B cell (primary cell): Measurements from ENCODE around the gene USP20. TPM values are rescaled to one million over a fixed set of nuclear protein-coding genes. Genes with fewer than 3 reads are reported as not detected.

Experiments
- ATAC-seq: fragments of 200-7000 bp; cut with Tn5 transposase; one replicate; pipeline ENCODE4 v1.10.0; 2021; ENCODE audit warnings: low read depth, mild to moderate bottlenecking, moderate number of reproducible peaks, moderate library complexity
- CTCF ChIA-PET: fragments of 350-600 bp; sonication (Branson Sonifier 250); formaldehyde crosslinking; loops from one replicate; lab custom pipeline; 2021; ENCODE audit warnings: antibody characterized with exemption, inconsistent platforms; lab: Charles Lee
- POLR2A ChIA-PET: fragments of 350-600 bp; sonication (Branson Sonifier 250); formaldehyde crosslinking; loops from one replicate; lab custom pipeline; 2021; ENCODE audit warnings: antibody characterized with exemption; lab: Charles Lee
- DNase-seq: peaks from one replicate; pipeline ENCODE4 v3.0.0; 2013
- H2AFZ ChIP-seq: 2 replicates; pipeline ENCODE4 v1.6.1; 2012; ENCODE audit warnings: mild to moderate bottlenecking, low read depth, low read length; ENCODE audit not compliant: insufficient read depth, poor library complexity, severe bottlenecking
- H3K27ac ChIP-seq, 2 donors: 1 replicate in 1 of 2; 2 replicates in 1 of 2; pipeline ENCODE4 v1.5.1; 2012 to 2013; ENCODE audit warnings: low read length in 2 of 2, mild to moderate bottlenecking in 2 of 2, moderate library complexity in 1 of 2
- H3K27me3 ChIP-seq, 4 experiments: fragments of 200-600 bp in 1 of 4; sonication (generic) in 1 of 4; replicated peaks in 1 of 4; 1 replicate in 2 of 4; 2 replicates in 2 of 4; pipeline versions ENCODE4 v1.6.1 to v1.7.0; 2013 to 2016; ENCODE audit warnings: low read length in 3 of 4, mild to moderate bottlenecking in 2 of 4, mixed read lengths in 1 of 4, moderate library complexity in 1 of 4; ENCODE audit not compliant: insufficient read depth in 4 of 4, control insufficient read depth in 3 of 4; ENCODE audit errors: control extremely low read depth in 1 of 4
- H3K36me3 ChIP-seq, 2 experiments: replicated peaks in 1 of 2; 1 replicate in 1 of 2; 2 replicates in 1 of 2; pipeline versions ENCODE4 v1.6.1 to v1.7.1; 2013; ENCODE audit warnings: low read length in 1 of 2; ENCODE audit not compliant: insufficient read depth in 2 of 2, control insufficient read depth in 1 of 2; ENCODE audit errors: control extremely low read depth in 1 of 2, extremely low read depth in 1 of 2
- H3K4me1 ChIP-seq, 2 donors: fragments of 200-600 bp in 1 of 2; sonication (generic) in 1 of 2; 1 replicate in 1 of 2; 2 replicates in 1 of 2; pipeline versions ENCODE4 v1.5.1 to v1.6.1; 2013 to 2017; ENCODE audit warnings: low read length in 2 of 2; ENCODE audit not compliant: control insufficient read depth in 2 of 2, insufficient read depth in 2 of 2
- H3K4me2 ChIP-seq: replicated peaks from 2 replicates; pipeline ENCODE3; 2012; ENCODE audit warnings: mild to moderate bottlenecking, low read depth, low read length; ENCODE audit not compliant: poor library complexity, severe bottlenecking
- H3K4me3 ChIP-seq, 5 experiments: fragments of 200-600 bp in 1 of 5; sonication (generic) in 1 of 5; 1 replicate in 3 of 5; 2 replicates in 2 of 5; pipeline versions ENCODE4 v1.5.1 to v1.7.0; 2011 to 2016; ENCODE audit warnings: low read length in 4 of 5, mild to moderate bottlenecking in 4 of 5, low read depth in 2 of 5, control low read depth in 1 of 5, moderate library complexity in 1 of 5; ENCODE audit not compliant: insufficient read depth in 1 of 5; ENCODE audit errors: control extremely low read depth in 1 of 5, extremely low read depth in 1 of 5
- H3K79me2 ChIP-seq: fragments of 200-600 bp; sonication (generic); one replicate; pipeline ENCODE4 v1.6.0; 2016; ENCODE audit warnings: low read length; ENCODE audit not compliant: control insufficient read depth, insufficient read depth
- H3K9ac ChIP-seq: fragments of 200-600 bp; sonication (generic); 2 replicates; pipeline ENCODE4 v1.6.1; 2017; ENCODE audit warnings: mild to moderate bottlenecking, low read length, moderate library complexity
- H3K9me3 ChIP-seq, 3 donors: one replicate each; pipeline versions ENCODE4 v1.6.1 to v1.7.1; 2013; ENCODE audit warnings: low read length in 2 of 3; ENCODE audit not compliant: control insufficient read depth in 2 of 3, insufficient read depth in 1 of 3; ENCODE audit errors: control extremely low read depth in 1 of 3
- H4K20me1 ChIP-seq: 2 replicates; pipeline ENCODE4 v1.6.0; 2012; ENCODE audit warnings: mild to moderate bottlenecking, low read length; ENCODE audit not compliant: insufficient read depth, control insufficient read depth, poor library complexity, severe bottlenecking
- H3K27ac Mint-ChIP-seq: one replicate; pipeline ENCODE4 v1.8.0; 2021; ENCODE audit warnings: mixed read lengths
- H3K27me3 Mint-ChIP-seq: one replicate; pipeline ENCODE4 v1.8.0; 2021; ENCODE audit warnings: mixed read lengths
- H3K4me1 Mint-ChIP-seq: one replicate; pipeline ENCODE4 v1.8.0; 2021; ENCODE audit warnings: mixed read lengths
- H3K4me3 Mint-ChIP-seq: one replicate; pipeline ENCODE4 v1.8.0; 2021; ENCODE audit warnings: mixed read lengths
- H3K9me3 Mint-ChIP-seq: one replicate; pipeline ENCODE4 v1.8.0; 2022; ENCODE audit warnings: mixed read lengths; ENCODE audit not compliant: insufficient read depth
- EZH2 ChIP-seq: IDR thresholded peaks from 2 replicates; pipeline ENCODE4 v1.6.1; 2012; ENCODE audit warnings: borderline replicate concordance, low read depth, mild to moderate bottlenecking, moderate library complexity, low read length; ENCODE audit not compliant: insufficient read depth, poor library complexity, severe bottlenecking
- WGBS: methylation state at CpG from one replicate; pipeline ENCODE4 v1.1.5; 2013; ENCODE audit warnings: missing lambda C conversion rate; ENCODE audit not compliant: insufficient coverage; 5-methylcytosine and 5-hydroxymethylcytosine counted together
- intact Hi-C: fragments of 100-400 bp; cut with micrococcal nuclease; formaldehyde crosslinking; loops from one replicate; pipeline ENCODE4 v1.10.0; 2022
- polyA plus RNA-seq: library from polyadenylated mRNA; depleted of rRNA; stranded (reverse); fragments of >200 nt; gene quantifications from 2 replicates; pipeline ENCODE4 v1.2.3, GENCODE V29; 2012
- total RNA-seq, 2 donors: library from RNA; stranded (reverse); fragments of 120-200 nt in 1 of 2; gene quantifications; 1 replicate in 1 of 2; 2 replicates in 1 of 2; pipeline versions ENCODE4 v1.2.3 to v1.2.4, GENCODE V29; 2013 to 2022
- TF ChIP-seq, protein P1 (sequence below): fragments of 200-600 bp; IDR thresholded peaks from one replicate; pipeline ENCODE4 v1.8.0; 2022; ENCODE audit warnings: antibody characterized with exemption, mild to moderate bottlenecking

USP20 gene
- total and polyA plus RNA-seq, 2 donors (not counting 1 experiment from before 2014, with no cell fraction given) = 49.5 to 72.6 TPM

GRCh38 chr9:129858167-129858962 is 23.1 kb downstream of the USP20 start:
- Histone ChIP-seq H3K36me3 (peaks cover 3 to 70% of the 10 kb centered on the region in 2 experiments), H3K79me2 (peaks cover 3% of the 10 kb centered on the region), H4K20me1 (no peaks in the 10 kb centered on the region), H3K4me2 (no peak overlapping the region), H3K9ac (no peak overlapping the region), H3K4me1 (no peaks in the 10 kb centered on the region), H3K27me3 (no peaks in the 10 kb centered on the region), H3K4me3 (no peak overlapping the region), H3K9me3 (no peaks in the 10 kb centered on the region), H2AFZ (no peak overlapping the region), H3K27ac (no peak overlapping the region)
- WGBS = 99% methylated on average over 9 of the region's 11 CpGs
- TF ChIP-seq, protein P1, sequence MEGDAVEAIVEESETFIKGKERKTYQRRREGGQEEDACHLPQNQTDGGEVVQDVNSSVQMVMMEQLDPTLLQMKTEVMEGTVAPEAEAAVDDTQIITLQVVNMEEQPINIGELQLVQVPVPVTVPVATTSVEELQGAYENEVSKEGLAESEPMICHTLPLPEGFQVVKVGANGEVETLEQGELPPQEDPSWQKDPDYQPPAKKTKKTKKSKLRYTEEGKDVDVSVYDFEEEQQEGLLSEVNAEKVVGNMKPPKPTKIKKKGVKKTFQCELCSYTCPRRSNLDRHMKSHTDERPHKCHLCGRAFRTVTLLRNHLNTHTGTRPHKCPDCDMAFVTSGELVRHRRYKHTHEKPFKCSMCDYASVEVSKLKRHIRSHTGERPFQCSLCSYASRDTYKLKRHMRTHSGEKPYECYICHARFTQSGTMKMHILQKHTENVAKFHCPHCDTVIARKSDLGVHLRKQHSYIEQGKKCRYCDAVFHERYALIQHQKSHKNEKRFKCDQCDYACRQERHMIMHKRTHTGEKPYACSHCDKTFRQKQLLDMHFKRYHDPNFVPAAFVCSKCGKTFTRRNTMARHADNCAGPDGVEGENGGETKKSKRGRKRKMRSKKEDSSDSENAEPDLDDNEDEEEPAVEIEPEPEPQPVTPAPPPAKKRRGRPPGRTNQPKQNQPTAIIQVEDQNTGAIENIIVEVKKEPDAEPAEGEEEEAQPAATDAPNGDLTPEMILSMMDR = no peak
- no peak for TF ChIP-seq EZH2
- ATAC-seq (no peak), DNase-seq (no peak)
- intact Hi-C loops = no loop called here
- Mint-ChIP-seq H3K9me3 (no peaks in the 10 kb centered on the region), H3K4me3 (no peak overlapping the region), H3K4me1 (no peaks in the 10 kb centered on the region), H3K27ac (no peak overlapping the region), H3K27me3 (no peaks in the 10 kb centered on the region)
- CTCF ChIA-PET = no interaction called here
- POLR2A ChIA-PET = no interaction called here
